Stimulated activated naive CD8-positive, alpha-beta T cell treated with anti-CD3 and anti-CD28 coated beads, Interleukin-15, Interleukin-2, amounts not matched to agents 100 U/mL and 50 U/mL, for 24 hours (primary cell): Measurements from ENCODE around the gene LMCD1.

Experiments
- ATAC-seq: fragments of 150-1000 bp; cut with Tn5 transposase; one replicate; pipeline ENCODE4 v1.10.0; 2021
- DNase-seq: peaks from one replicate; pipeline ENCODE4 v3.0.0; 2021

LMCD1 gene

GRCh38 chr3:8619548-8619947 is 117.9 kb downstream of the LMCD1 start:
- no peak for DNase-seq
- ATAC-seq: no peak

GRCh38 chr3:8621141-8621540 is 119.5 kb downstream of the LMCD1 start:
- no peak for DNase-seq
- ATAC-seq: no peak

- DNase-seq: no peak
- ATAC-seq: no peak
These were observed 120.2 kb downstream of the LMCD1 start for GRCh38 chr3:8621872-8622271.

GRCh38 chr3:8622873-8623691 is 121.5 kb downstream of the LMCD1 start:
- ATAC-seq: peak; percentile 69
- DNase-seq: peak; percentile 56

GRCh38 chr3:8623741-8624140 is 122.1 kb downstream of the LMCD1 start:
- DNase-seq: no peak
- no peak for ATAC-seq
